AG09319 (cell line): ENCODE data around the gene KLF15.

Experiments used
- DNase-seq: peaks from one replicate; pipeline ENCODE4 v3.0.0-alpha.2; 2010; ENCODE audit warnings: low read depth; ENCODE audit errors: extremely low read depth
- CTCF ChIP-seq: IDR thresholded peaks from 2 replicates; pipeline ENCODE4 v1.5.1; 2011; ENCODE audit warnings: low read depth, mild to moderate bottlenecking, inconsistent platforms, low read length, moderate library complexity

Gene KLF15

GRCh38 chr3:126357295-126358037, at the start of gene KLF15:
TSS of gene KLF15 (minus strand) at chr3:126357408. CDS start at chr3:126352922, 4,486 bp downstream.
- DNase-seq = peak; percentile 46
- TF ChIP-seq CTCF = no peak

- no peak for DNase-seq
- TF ChIP-seq CTCF = no peak
Observed at GRCh38 chr3:126406389-126407296, 49.4 kb upstream of the KLF15 start.

- TF ChIP-seq CTCF = no peak
- no peak for DNase-seq
Observed at GRCh38 chr3:126402666-126403302, 45.6 kb upstream of the KLF15 start.

- no peak for TF ChIP-seq CTCF
- DNase-seq = no peak
Observed at GRCh38 chr3:126402178-126402577, 45.0 kb upstream of the KLF15 start.

GRCh38 chr3:126401611-126402160, 44.5 kb upstream of the KLF15 start:
- no peak for TF ChIP-seq CTCF
- DNase-seq = no peak

GRCh38 chr3:126399756-126400155, 42.5 kb upstream of the KLF15 start:
- TF ChIP-seq CTCF = no peak
- no peak for DNase-seq
